Endothelial cell of umbilical vein (primary cell): ENCODE data around the gene PARP16.

Experiments
- CTCF ChIP-seq, 2 donors: IDR thresholded peaks; 1 replicate in 1 of 2; 2 replicates in 1 of 2; pipeline ENCODE4 v1.5.1; 2011; ENCODE audit warnings: low read length in 2 of 2, mild to moderate bottlenecking in 2 of 2, moderate library complexity in 2 of 2, control low read depth in 1 of 2, inconsistent platforms in 1 of 2, low read depth in 1 of 2; ENCODE audit not compliant: insufficient read depth in 1 of 2; ENCODE audit errors: extremely low read depth in 1 of 2
- EZH2 ChIP-seq: IDR thresholded peaks from 2 replicates; pipeline ENCODE4 v1.6.1; 2012; ENCODE audit warnings: borderline replicate concordance, low read depth, mild to moderate bottlenecking, moderate library complexity, low read length, inconsistent platforms; ENCODE audit not compliant: severe bottlenecking
- FOS ChIP-seq: IDR thresholded peaks from 2 replicates; pipeline ENCODE4 v1.6.1; 2011; ENCODE audit warnings: mild to moderate bottlenecking, low read length, moderate library complexity, borderline replicate concordance; ENCODE audit not compliant: insufficient read depth
- GATA2 ChIP-seq: IDR thresholded peaks from 2 replicates; pipeline ENCODE4 v1.7.0; 2011; ENCODE audit warnings: low read depth, mild to moderate bottlenecking, moderate library complexity, mixed read lengths, low read length; ENCODE audit not compliant: insufficient read length, insufficient read depth
- JUN ChIP-seq: IDR thresholded peaks from 2 replicates; pipeline ENCODE4 v1.6.1; 2011; ENCODE audit warnings: borderline replicate concordance, low read depth; ENCODE audit not compliant: insufficient read length, insufficient read depth
- POLR2A ChIP-seq: IDR thresholded peaks from 2 replicates; pipeline ENCODE4 v1.6.1; 2012; ENCODE audit warnings: low read depth, mild to moderate bottlenecking, control low read depth, low read length
- POLR2AphosphoS5 ChIP-seq: IDR thresholded peaks from 2 replicates; pipeline ENCODE4 v1.6.1; 2012; ENCODE audit warnings: low read depth, mild to moderate bottlenecking, control low read depth, low read length, moderate library complexity; ENCODE audit not compliant: insufficient read depth
- TF ChIP-seq, protein P1 (sequence below): IDR thresholded peaks from 2 replicates; pipeline ENCODE4 v1.6.1; 2011; ENCODE audit not compliant: insufficient read depth, insufficient read length

DNA sequence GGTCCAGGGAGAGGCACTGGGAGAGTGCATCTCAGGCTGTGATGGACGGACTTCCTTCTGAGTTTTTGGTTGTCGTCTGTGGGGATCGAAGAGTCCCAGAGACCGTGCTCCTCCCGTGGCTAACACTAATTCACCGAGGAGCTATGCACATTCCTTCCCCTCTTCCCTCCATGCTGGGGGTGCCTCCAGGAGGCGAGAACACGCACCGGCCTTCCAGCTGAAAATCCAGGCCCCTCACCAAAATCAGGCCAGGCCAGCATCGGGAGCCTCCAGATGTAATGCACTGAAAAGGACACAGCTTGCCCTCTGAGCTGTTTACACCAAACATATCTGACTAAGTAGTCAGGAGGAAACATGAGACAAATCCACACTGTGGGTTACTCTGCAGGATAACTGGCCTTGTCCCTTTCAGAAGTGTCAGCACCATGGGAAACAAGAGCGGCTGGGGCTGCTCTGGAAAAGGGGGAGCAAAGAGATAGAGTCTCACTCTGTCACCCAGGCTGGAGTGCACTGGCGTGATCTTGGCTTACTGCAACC is 23.3 kb upstream of the PARP16 start:
- no peak for TF ChIP-seq POLR2A
- TF ChIP-seq EZH2 = no peak
- TF ChIP-seq CTCF (IDR thresholded peaks at IDR 0.05; ENCODE audit: extremely low read depth in 1 of 2, insufficient read depth in 1 of 2, low read depth in 1 of 2, low read length in 2 of 2) = no peak
- no peak for TF ChIP-seq POLR2AphosphoS5
- TF ChIP-seq, protein P1, sequence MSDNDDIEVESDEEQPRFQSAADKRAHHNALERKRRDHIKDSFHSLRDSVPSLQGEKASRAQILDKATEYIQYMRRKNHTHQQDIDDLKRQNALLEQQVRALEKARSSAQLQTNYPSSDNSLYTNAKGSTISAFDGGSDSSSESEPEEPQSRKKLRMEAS = no peak
- TF ChIP-seq GATA2 = no peak
- no peak for TF ChIP-seq JUN
- TF ChIP-seq FOS = no peak
